WTC11 (cell line): Measurements from ENCODE around the gene LRRC58. TPM values are rescaled to one million over a fixed set of nuclear protein-coding genes. Genes with fewer than 3 reads are reported as not detected.

Source experiments
- ATF1 ChIP-seq: sonication (generic); formaldehyde crosslinking; IDR thresholded peaks from 2 replicates; pipeline ENCODE4 v1.8.1; 2023; ENCODE audit warnings: mild to moderate bottlenecking, moderate library complexity, missing genetic modification reagents
- CREM ChIP-seq: sonication (generic); formaldehyde crosslinking; IDR thresholded peaks from 2 replicates; pipeline ENCODE4 v1.8.1; 2022; ENCODE audit warnings: mild to moderate bottlenecking, missing genetic modification reagents, moderate library complexity
- ELF4 ChIP-seq: sonication (generic); formaldehyde crosslinking; IDR thresholded peaks from 2 replicates; pipeline ENCODE4 v1.8.1; 2022; ENCODE audit warnings: low read depth, mild to moderate bottlenecking, moderate library complexity, missing genetic modification reagents
- ESRRA ChIP-seq: sonication (generic); formaldehyde crosslinking; IDR thresholded peaks from 2 replicates; pipeline ENCODE4 v1.8.1; 2022; ENCODE audit warnings: mild to moderate bottlenecking, missing genetic modification reagents, borderline replicate concordance
- FOXJ3 ChIP-seq: sonication (generic); formaldehyde crosslinking; IDR thresholded peaks from 2 replicates; pipeline ENCODE4 v1.9.0; 2021; ENCODE audit warnings: missing genetic modification reagents, mild to moderate bottlenecking, borderline replicate concordance
- FOXK1 ChIP-seq: sonication (generic); formaldehyde crosslinking; IDR thresholded peaks from 2 replicates; pipeline ENCODE4 v1.8.0; 2022; ENCODE audit warnings: mild to moderate bottlenecking, moderate library complexity, missing genetic modification reagents
- FOXP1 ChIP-seq: sonication (generic); formaldehyde crosslinking; IDR thresholded peaks from 2 replicates; pipeline ENCODE4 v1.8.0; 2022; ENCODE audit warnings: missing genetic modification reagents, mild to moderate bottlenecking, moderate library complexity, borderline replicate concordance
- GABPB1 ChIP-seq: sonication (generic); formaldehyde crosslinking; IDR thresholded peaks from 2 replicates; pipeline ENCODE4 v1.8.1; 2023; ENCODE audit warnings: mild to moderate bottlenecking, missing genetic modification reagents
- JUN ChIP-seq: sonication (generic); formaldehyde crosslinking; IDR thresholded peaks from 2 replicates; pipeline ENCODE4 v1.8.0; 2023; ENCODE audit warnings: mild to moderate bottlenecking, missing genetic modification reagents
- KAT7 ChIP-seq: sonication (generic); formaldehyde crosslinking; IDR thresholded peaks from 2 replicates; pipeline ENCODE4 v1.8.1; 2023; ENCODE audit warnings: missing genetic modification reagents, mild to moderate bottlenecking, borderline replicate concordance
- NFATC4 ChIP-seq: fragments of 250-450 bp; sonication (Bioruptor Pico); IDR thresholded peaks from 2 replicates; pipeline ENCODE4 v1.9.0; 2021; ENCODE audit warnings: mild to moderate bottlenecking
- NFYB ChIP-seq: sonication (generic); formaldehyde crosslinking; conservative IDR thresholded peaks from 2 replicates; pipeline ENCODE4 v1.8.0; 2022; ENCODE audit warnings: low read depth, missing genetic modification reagents
- RELA ChIP-seq: sonication (generic); formaldehyde crosslinking; IDR thresholded peaks from 2 replicates; pipeline ENCODE4 v1.8.1; 2022; ENCODE audit warnings: missing genetic modification reagents, mild to moderate bottlenecking, borderline replicate concordance
- SMAD3 ChIP-seq: sonication (generic); formaldehyde crosslinking; IDR thresholded peaks from 2 replicates; pipeline ENCODE4 v1.8.0; 2022; ENCODE audit warnings: missing genetic modification reagents, mild to moderate bottlenecking, borderline replicate concordance
- TEAD1 ChIP-seq: sonication (generic); formaldehyde crosslinking; IDR thresholded peaks from 2 replicates; pipeline ENCODE4 v1.8.0; 2022; ENCODE audit warnings: mild to moderate bottlenecking, missing genetic modification reagents
- TP53 ChIP-seq: sonication (generic); formaldehyde crosslinking; IDR thresholded peaks from 2 replicates; pipeline ENCODE4 v1.8.1; 2023; ENCODE audit warnings: mild to moderate bottlenecking, missing genetic modification reagents
- ZBTB21 ChIP-seq: sonication (generic); formaldehyde crosslinking; IDR thresholded peaks from 2 replicates; pipeline ENCODE4 v1.8.1; 2023; ENCODE audit warnings: mild to moderate bottlenecking, missing genetic modification reagents, borderline replicate concordance
- ZNF138 ChIP-seq: sonication (generic); formaldehyde crosslinking; conservative IDR thresholded peaks from 2 replicates; pipeline ENCODE4 v1.8.1; 2022; ENCODE audit warnings: mild to moderate bottlenecking, moderate library complexity, missing genetic modification reagents
- ZNF219 ChIP-seq: sonication (generic); formaldehyde crosslinking; IDR thresholded peaks from 2 replicates; pipeline ENCODE4 v1.8.0; 2023; ENCODE audit warnings: missing genetic modification reagents, mild to moderate bottlenecking, borderline replicate concordance
- ZNF317 ChIP-seq: sonication (generic); formaldehyde crosslinking; IDR thresholded peaks from 2 replicates; pipeline ENCODE4 v1.8.1; 2023; ENCODE audit warnings: low read depth, mild to moderate bottlenecking, moderate library complexity, missing genetic modification reagents, borderline replicate concordance
- total RNA-seq: library from RNA; stranded (reverse); gene quantifications from 3 replicates; pipeline ENCODE4 v1.2.3, GENCODE V29; 2021
- TF ChIP-seq, protein P1 (sequence below): sonication (generic); formaldehyde crosslinking; conservative IDR thresholded peaks from 2 replicates; pipeline ENCODE4 v1.8.1; 2022; ENCODE audit warnings: mild to moderate bottlenecking, missing genetic modification reagents
- TF ChIP-seq, protein P2 (sequence below): sonication (generic); formaldehyde crosslinking; IDR thresholded peaks from 2 replicates; pipeline ENCODE4 v1.8.0; 2022; ENCODE audit warnings: mild to moderate bottlenecking, missing genetic modification reagents
- TF ChIP-seq, protein P3 (sequence below): fragments of 250-450 bp; sonication (Bioruptor Pico); conservative IDR thresholded peaks from 2 replicates; pipeline ENCODE4 v1.9.0; 2021; ENCODE audit warnings: mild to moderate bottlenecking
- TF ChIP-seq, protein P4 (sequence below): sonication (generic); formaldehyde crosslinking; IDR thresholded peaks from 2 replicates; pipeline ENCODE4 v1.8.0; 2022; ENCODE audit warnings: mild to moderate bottlenecking, missing genetic modification reagents
- TF ChIP-seq, protein P5 (sequence below): sonication (generic); formaldehyde crosslinking; IDR thresholded peaks from 2 replicates; pipeline ENCODE4 v1.8.0; 2023; ENCODE audit warnings: missing genetic modification reagents, mild to moderate bottlenecking, borderline replicate concordance
- TF ChIP-seq, protein P6 (sequence below): sonication (generic); formaldehyde crosslinking; IDR thresholded peaks from 2 replicates; pipeline ENCODE4 v1.8.1; 2023; ENCODE audit warnings: mild to moderate bottlenecking, missing genetic modification reagents, moderate library complexity
- TF ChIP-seq, protein P7 (sequence below): sonication (generic); formaldehyde crosslinking; IDR thresholded peaks from 2 replicates; pipeline ENCODE4 v1.8.1; 2023; ENCODE audit warnings: mild to moderate bottlenecking, missing genetic modification reagents

LRRC58 gene
- total RNA-seq, 1 experiment from 2014 or later: 15.1 TPM

DNA sequence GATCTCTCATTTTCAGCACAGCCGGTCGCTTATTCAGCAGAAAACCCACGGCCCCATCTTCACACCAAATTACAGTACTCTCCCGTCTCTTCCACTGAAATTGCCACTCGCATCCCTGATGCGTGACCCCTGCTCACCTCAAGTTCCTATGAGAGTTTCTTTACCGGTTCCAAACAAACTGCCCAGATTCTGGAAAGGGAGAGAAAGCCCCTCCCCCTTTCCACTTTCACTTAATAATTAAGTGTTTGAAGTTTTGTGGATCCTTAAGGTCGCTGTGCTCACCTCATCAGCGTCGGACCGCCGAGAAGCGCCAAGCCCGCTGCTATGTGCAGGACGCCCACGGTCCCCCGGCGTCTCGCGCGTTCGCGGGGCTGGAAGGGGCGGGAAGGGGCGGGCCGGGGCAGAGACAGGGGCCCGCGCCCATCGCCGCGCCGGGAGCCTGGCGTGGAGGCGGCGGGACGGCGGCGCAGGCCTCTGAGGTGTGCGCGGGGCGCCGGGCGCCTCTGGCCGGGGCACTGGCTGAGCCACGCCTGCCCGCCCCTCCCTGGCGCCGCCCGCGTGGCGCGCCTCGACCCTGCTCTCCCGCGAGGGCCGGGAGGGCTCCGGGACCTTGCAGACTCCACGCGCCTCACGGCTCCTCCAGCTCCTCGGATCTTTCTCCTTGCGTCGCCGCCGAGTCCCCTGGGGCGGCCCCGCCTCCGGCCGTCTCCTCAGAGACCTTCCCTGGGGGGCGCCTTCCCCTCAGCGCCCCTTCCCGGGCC is 64.2 kb downstream of the LRRC58 start, which contains the start of gene GPR156 (continued):
- TF ChIP-seq KAT7 (CRISPR knock-in tag) (peak; percentile 67; the same call in 1 of the 2 replicates), FOXJ3 (CRISPR knock-in tag) (no peak), FOXK1 (CRISPR knock-in tag) (peak; percentile 36; the same call in 1 of the 2 replicates), ELF4 (CRISPR knock-in tag) (peak; percentile 86; the same call in 1 of the 2 replicates), ZNF138 (CRISPR knock-in tag) (peak; percentile 82; the same call in 1 of the 2 replicates), ZNF317 (peak; percentile 53; the same call in 1 of the 2 replicates), ATF1 (peak; percentile 72; the same call in 1 of the 2 replicates), TEAD1 (CRISPR knock-in tag) (peak; percentile 49; the same call in 1 of the 2 replicates), GABPB1 (no peak), CREM (CRISPR knock-in tag) (0 out of 2 replicates have a peak, but pooled peaks have one; percentile 69), JUN (CRISPR knock-in tag) (peak; percentile 85), ZNF219 (CRISPR knock-in tag) (peak; percentile 63; the same call in 1 of the 2 replicates), ZBTB21 (CRISPR knock-in tag) (0 out of 2 replicates have a peak, but pooled peaks have one; percentile 36), NFYB (no peak), ESRRA (CRISPR knock-in tag) (peak; percentile 67; the same call in 1 of the 2 replicates), SMAD3 (CRISPR knock-in tag) (0 out of 2 replicates have a peak, but pooled peaks have one; percentile 44), FOXP1 (CRISPR knock-in tag) (peak; percentile 95), RELA (CRISPR knock-in tag) (peak; percentile 91; the same call in 1 of the 2 replicates), NFATC4 (CRISPR knock-in tag) (no peak), TP53 (peak; percentile 83; the same call in 1 of the 2 replicates)
- TF ChIP-seq, protein P1, sequence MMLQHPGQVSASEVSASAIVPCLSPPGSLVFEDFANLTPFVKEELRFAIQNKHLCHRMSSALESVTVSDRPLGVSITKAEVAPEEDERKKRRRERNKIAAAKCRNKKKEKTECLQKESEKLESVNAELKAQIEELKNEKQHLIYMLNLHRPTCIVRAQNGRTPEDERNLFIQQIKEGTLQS (CRISPR knock-in tag): no peak
- TF ChIP-seq, protein P2, sequence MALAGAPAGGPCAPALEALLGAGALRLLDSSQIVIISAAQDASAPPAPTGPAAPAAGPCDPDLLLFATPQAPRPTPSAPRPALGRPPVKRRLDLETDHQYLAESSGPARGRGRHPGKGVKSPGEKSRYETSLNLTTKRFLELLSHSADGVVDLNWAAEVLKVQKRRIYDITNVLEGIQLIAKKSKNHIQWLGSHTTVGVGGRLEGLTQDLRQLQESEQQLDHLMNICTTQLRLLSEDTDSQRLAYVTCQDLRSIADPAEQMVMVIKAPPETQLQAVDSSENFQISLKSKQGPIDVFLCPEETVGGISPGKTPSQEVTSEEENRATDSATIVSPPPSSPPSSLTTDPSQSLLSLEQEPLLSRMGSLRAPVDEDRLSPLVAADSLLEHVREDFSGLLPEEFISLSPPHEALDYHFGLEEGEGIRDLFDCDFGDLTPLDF (CRISPR knock-in tag): peak; percentile 84; the same call in 1 of the 2 replicates
- TF ChIP-seq, protein P3, sequence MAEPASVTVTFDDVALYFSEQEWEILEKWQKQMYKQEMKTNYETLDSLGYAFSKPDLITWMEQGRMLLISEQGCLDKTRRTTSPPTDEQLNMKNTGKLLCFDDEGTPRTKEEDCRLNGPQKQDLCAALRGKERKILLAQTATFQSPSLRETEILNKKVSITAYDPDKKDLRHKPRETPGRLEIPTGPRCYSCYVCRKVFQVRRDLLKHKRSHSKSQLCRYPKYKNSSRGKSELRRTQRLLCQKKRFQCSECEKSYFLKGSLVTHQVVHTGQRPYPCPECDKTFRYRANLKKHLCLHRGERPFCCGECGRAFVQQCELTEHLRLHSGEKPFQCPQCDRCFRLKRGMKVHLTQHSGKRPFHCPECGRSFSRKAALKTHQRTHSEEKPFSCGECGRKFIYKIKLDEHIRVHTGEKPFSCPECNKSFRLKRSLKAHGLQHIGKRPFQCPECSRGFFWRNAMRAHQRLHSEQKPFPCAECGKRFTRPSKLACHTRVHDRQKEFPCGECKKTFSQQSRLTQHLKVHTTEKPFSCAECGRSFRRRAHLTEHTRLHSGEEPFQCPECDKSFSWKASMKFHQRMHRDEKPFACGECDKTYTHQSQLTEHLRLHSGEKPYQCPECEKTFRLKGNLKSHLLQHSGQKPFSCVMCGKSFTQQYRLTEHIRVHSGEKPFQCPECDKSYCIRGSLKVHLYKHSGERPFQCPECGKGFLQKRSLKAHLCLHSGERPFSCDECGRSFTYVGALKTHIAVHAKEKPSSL (CRISPR knock-in tag): no peak
- TF ChIP-seq, protein P4, sequence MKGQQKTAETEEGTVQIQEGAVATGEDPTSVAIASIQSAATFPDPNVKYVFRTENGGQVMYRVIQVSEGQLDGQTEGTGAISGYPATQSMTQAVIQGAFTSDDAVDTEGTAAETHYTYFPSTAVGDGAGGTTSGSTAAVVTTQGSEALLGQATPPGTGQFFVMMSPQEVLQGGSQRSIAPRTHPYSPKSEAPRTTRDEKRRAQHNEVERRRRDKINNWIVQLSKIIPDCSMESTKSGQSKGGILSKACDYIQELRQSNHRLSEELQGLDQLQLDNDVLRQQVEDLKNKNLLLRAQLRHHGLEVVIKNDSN (CRISPR knock-in tag): peak; percentile 51; the same call in 1 of the 2 replicates
- TF ChIP-seq, protein P5, sequence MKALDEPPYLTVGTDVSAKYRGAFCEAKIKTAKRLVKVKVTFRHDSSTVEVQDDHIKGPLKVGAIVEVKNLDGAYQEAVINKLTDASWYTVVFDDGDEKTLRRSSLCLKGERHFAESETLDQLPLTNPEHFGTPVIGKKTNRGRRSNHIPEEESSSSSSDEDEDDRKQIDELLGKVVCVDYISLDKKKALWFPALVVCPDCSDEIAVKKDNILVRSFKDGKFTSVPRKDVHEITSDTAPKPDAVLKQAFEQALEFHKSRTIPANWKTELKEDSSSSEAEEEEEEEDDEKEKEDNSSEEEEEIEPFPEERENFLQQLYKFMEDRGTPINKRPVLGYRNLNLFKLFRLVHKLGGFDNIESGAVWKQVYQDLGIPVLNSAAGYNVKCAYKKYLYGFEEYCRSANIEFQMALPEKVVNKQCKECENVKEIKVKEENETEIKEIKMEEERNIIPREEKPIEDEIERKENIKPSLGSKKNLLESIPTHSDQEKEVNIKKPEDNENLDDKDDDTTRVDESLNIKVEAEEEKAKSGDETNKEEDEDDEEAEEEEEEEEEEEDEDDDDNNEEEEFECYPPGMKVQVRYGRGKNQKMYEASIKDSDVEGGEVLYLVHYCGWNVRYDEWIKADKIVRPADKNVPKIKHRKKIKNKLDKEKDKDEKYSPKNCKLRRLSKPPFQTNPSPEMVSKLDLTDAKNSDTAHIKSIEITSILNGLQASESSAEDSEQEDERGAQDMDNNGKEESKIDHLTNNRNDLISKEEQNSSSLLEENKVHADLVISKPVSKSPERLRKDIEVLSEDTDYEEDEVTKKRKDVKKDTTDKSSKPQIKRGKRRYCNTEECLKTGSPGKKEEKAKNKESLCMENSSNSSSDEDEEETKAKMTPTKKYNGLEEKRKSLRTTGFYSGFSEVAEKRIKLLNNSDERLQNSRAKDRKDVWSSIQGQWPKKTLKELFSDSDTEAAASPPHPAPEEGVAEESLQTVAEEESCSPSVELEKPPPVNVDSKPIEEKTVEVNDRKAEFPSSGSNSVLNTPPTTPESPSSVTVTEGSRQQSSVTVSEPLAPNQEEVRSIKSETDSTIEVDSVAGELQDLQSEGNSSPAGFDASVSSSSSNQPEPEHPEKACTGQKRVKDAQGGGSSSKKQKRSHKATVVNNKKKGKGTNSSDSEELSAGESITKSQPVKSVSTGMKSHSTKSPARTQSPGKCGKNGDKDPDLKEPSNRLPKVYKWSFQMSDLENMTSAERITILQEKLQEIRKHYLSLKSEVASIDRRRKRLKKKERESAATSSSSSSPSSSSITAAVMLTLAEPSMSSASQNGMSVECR (CRISPR knock-in tag): peak; percentile 56; the same call in 1 of the 2 replicates
- TF ChIP-seq, protein P6, sequence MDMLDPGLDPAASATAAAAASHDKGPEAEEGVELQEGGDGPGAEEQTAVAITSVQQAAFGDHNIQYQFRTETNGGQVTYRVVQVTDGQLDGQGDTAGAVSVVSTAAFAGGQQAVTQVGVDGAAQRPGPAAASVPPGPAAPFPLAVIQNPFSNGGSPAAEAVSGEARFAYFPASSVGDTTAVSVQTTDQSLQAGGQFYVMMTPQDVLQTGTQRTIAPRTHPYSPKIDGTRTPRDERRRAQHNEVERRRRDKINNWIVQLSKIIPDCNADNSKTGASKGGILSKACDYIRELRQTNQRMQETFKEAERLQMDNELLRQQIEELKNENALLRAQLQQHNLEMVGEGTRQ (CRISPR knock-in tag): no peak
- TF ChIP-seq, protein P7, sequence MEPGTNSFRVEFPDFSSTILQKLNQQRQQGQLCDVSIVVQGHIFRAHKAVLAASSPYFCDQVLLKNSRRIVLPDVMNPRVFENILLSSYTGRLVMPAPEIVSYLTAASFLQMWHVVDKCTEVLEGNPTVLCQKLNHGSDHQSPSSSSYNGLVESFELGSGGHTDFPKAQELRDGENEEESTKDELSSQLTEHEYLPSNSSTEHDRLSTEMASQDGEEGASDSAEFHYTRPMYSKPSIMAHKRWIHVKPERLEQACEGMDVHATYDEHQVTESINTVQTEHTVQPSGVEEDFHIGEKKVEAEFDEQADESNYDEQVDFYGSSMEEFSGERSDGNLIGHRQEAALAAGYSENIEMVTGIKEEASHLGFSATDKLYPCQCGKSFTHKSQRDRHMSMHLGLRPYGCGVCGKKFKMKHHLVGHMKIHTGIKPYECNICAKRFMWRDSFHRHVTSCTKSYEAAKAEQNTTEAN: no peak
